Dendritic cell treated with granulocyte-macrophage colony-stimulating factor and Interleukin-4, amounts not matched to agents 40 ng/mL and 50 ng/mL, for 4 days (primary cell): ENCODE measurements around the gene FGFR4.
A peak's percentile ranks its signal among the peaks of the same experiment; 100 is the strongest.
"Not testable (repeated sequence)": the region's sequence is repeated elsewhere in the genome, so short reads cannot be mapped to it uniquely, and the experiment has no call there.

ENCODE experiments used
- H3K27ac Mint-ChIP-seq: one replicate; pipeline ENCODE4 v1.8.0; 2022; ENCODE audit warnings: mild to moderate bottlenecking, mixed read lengths
- H3K27me3 Mint-ChIP-seq: one replicate; pipeline ENCODE4 v1.8.0; 2022; ENCODE audit warnings: mild to moderate bottlenecking, mixed read lengths
- H3K36me3 Mint-ChIP-seq: one replicate; pipeline ENCODE4 v1.8.0; 2022; ENCODE audit warnings: low read depth, mixed read lengths
- H3K4me1 Mint-ChIP-seq: one replicate; pipeline ENCODE4 v1.8.0; 2022; ENCODE audit warnings: low read depth, mixed read lengths
- H3K4me3 Mint-ChIP-seq: one replicate; pipeline ENCODE4 v1.8.0; 2022; ENCODE audit warnings: mild to moderate bottlenecking, moderate library complexity, mixed read lengths
- H3K9me3 Mint-ChIP-seq: one replicate; pipeline ENCODE4 v1.8.0; 2022; ENCODE audit warnings: mixed read lengths
- intact Hi-C: fragments of 100-400 bp; cut with micrococcal nuclease; formaldehyde crosslinking; loops from one replicate; pipeline ENCODE4 v1.15.0; 2022

The FGFR4 gene

GRCh38 chr5:177086654-177087397 is at the start of gene FGFR4:
FGFR4 (plus strand) TSS chr5:177086915; CDS start chr5:177089603, 2,688 bp downstream.
- H3K9me3 Mint-ChIP-seq: no peaks in the 10 kb centered on the region
- intact Hi-C loops: no loop called here
- H3K36me3 Mint-ChIP-seq: no peaks in the 10 kb centered on the region
- peaks cover 11% of the 10 kb centered on the region for H3K4me1 Mint-ChIP-seq
- H3K27me3 Mint-ChIP-seq: peaks cover 41% of the 10 kb centered on the region
- H3K27ac Mint-ChIP-seq: no peak within 1 kb of the TSS
- H3K4me3 Mint-ChIP-seq: peak within 1 kb of the TSS; percentile 66

- Mint-ChIP-seq H3K9me3 (no peaks in the 10 kb centered on the region), H3K27ac (no peak overlapping the region), H3K36me3 (peaks cover 15% of the 10 kb centered on the region), H3K4me3 (no peak overlapping the region), H3K27me3 (no peaks in the 10 kb centered on the region), H3K4me1 (no peaks in the 10 kb centered on the region)
- intact Hi-C loops: no loop called here
These were observed 49.8 kb upstream of the FGFR4 start for GRCh38 chr5:177036921-177037320.

- H3K9me3 Mint-ChIP-seq: no peaks in the 10 kb centered on the region
- H3K36me3 Mint-ChIP-seq: peaks cover 43% of the 10 kb centered on the region
- no peak overlapping the region for H3K27ac Mint-ChIP-seq
- intact Hi-C loops: no loop called here
- no peaks in the 10 kb centered on the region for H3K4me1 Mint-ChIP-seq
- H3K4me3 Mint-ChIP-seq: no peak overlapping the region
- H3K27me3 Mint-ChIP-seq: no peaks in the 10 kb centered on the region
These were observed 45.8 kb upstream of the FGFR4 start for GRCh38 chr5:177040814-177041420.

GRCh38 chr5:177041936-177042335 is 44.8 kb upstream of the FGFR4 start:
- Mint-ChIP-seq H3K4me1 (no peaks in the 10 kb centered on the region), H3K9me3 (no peaks in the 10 kb centered on the region), H3K4me3 (no peak overlapping the region), H3K27ac (no peak overlapping the region), H3K36me3 (peaks cover 44% of the 10 kb centered on the region), H3K27me3 (no peaks in the 10 kb centered on the region)
- intact Hi-C loops: no loop called here

- H3K27me3 Mint-ChIP-seq: no peaks in the 10 kb centered on the region
- intact Hi-C loops: no loop called here
- peaks cover 56% of the 10 kb centered on the region for H3K36me3 Mint-ChIP-seq
- no peaks in the 10 kb centered on the region for H3K4me1 Mint-ChIP-seq
- no peak overlapping the region for H3K4me3 Mint-ChIP-seq
- H3K9me3 Mint-ChIP-seq: no peaks in the 10 kb centered on the region
- H3K27ac Mint-ChIP-seq: no peak overlapping the region
These were observed 43.6 kb upstream of the FGFR4 start for GRCh38 chr5:177043114-177043513.

- no peak overlapping the region for H3K4me3 Mint-ChIP-seq
- H3K27me3 Mint-ChIP-seq: no peaks in the 10 kb centered on the region
- intact Hi-C loops: no loop called here
- no peaks in the 10 kb centered on the region for H3K9me3 Mint-ChIP-seq
- H3K36me3 Mint-ChIP-seq: peaks cover 64% of the 10 kb centered on the region
- H3K4me1 Mint-ChIP-seq: no peaks in the 10 kb centered on the region
- no peak overlapping the region for H3K27ac Mint-ChIP-seq
These were observed 42.8 kb upstream of the FGFR4 start for GRCh38 chr5:177043958-177044357.

GRCh38 chr5:177044641-177045040 is 42.1 kb upstream of the FGFR4 start:
- Mint-ChIP-seq H3K4me3 (no peak overlapping the region), H3K4me1 (no peaks in the 10 kb centered on the region), H3K9me3 (no peaks in the 10 kb centered on the region), H3K36me3 (peaks cover 71% of the 10 kb centered on the region), H3K27ac (no peak overlapping the region), H3K27me3 (no peaks in the 10 kb centered on the region)
- intact Hi-C loops: no loop called here

- intact Hi-C loops: no loop called here
- H3K4me1 Mint-ChIP-seq: no peaks in the 10 kb centered on the region
- no peak overlapping the region for H3K4me3 Mint-ChIP-seq
- no peaks in the 10 kb centered on the region for H3K27me3 Mint-ChIP-seq
- peaks cover 80% of the 10 kb centered on the region for H3K36me3 Mint-ChIP-seq
- H3K27ac Mint-ChIP-seq: no peak overlapping the region
- no peaks in the 10 kb centered on the region for H3K9me3 Mint-ChIP-seq
These were observed 41.1 kb upstream of the FGFR4 start for GRCh38 chr5:177045631-177046030.

- H3K4me3 Mint-ChIP-seq, H3K4me1 Mint-ChIP-seq, H3K27ac Mint-ChIP-seq, H3K9me3 Mint-ChIP-seq, H3K27me3 Mint-ChIP-seq, intact Hi-C loops: not testable (repeated sequence)
- peaks cover 80% of the 10 kb centered on the region for H3K36me3 Mint-ChIP-seq
These were observed 38.2 kb upstream of the FGFR4 start for GRCh38 chr5:177048531-177048930.

GRCh38 chr5:177049285-177049684 is 37.4 kb upstream of the FGFR4 start:
- H3K4me1 Mint-ChIP-seq: no peaks in the 10 kb centered on the region
- intact Hi-C loops: no loop called here
- H3K27me3 Mint-ChIP-seq: no peaks in the 10 kb centered on the region
- H3K27ac Mint-ChIP-seq: no peak overlapping the region
- H3K36me3 Mint-ChIP-seq: peaks cover 73% of the 10 kb centered on the region
- no peaks in the 10 kb centered on the region for H3K9me3 Mint-ChIP-seq
- no peak overlapping the region for H3K4me3 Mint-ChIP-seq

GRCh38 chr5:177064500-177065277 is 22.0 kb upstream of the FGFR4 start:
- no peaks in the 10 kb centered on the region for H3K27me3 Mint-ChIP-seq
- intact Hi-C loops: no loop called here
- H3K27ac Mint-ChIP-seq: no peak overlapping the region
- peaks cover 8% of the 10 kb centered on the region for H3K4me1 Mint-ChIP-seq
- H3K4me3 Mint-ChIP-seq: no peak overlapping the region
- H3K36me3 Mint-ChIP-seq: peaks cover 46% of the 10 kb centered on the region
- H3K9me3 Mint-ChIP-seq: no peaks in the 10 kb centered on the region

GRCh38 chr5:177065491-177065890 is 21.2 kb upstream of the FGFR4 start:
- Mint-ChIP-seq H3K9me3 (no peaks in the 10 kb centered on the region), H3K27me3 (no peaks in the 10 kb centered on the region), H3K4me3 (no peak overlapping the region), H3K27ac (no peak overlapping the region), H3K4me1 (peaks cover 8% of the 10 kb centered on the region), H3K36me3 (peaks cover 42% of the 10 kb centered on the region)
- intact Hi-C loops: no loop called here

GRCh38 chr5:177066224-177066623 is 20.5 kb upstream of the FGFR4 start:
- intact Hi-C loops: no loop called here
- H3K4me3 Mint-ChIP-seq: no peak overlapping the region
- H3K9me3 Mint-ChIP-seq: no peaks in the 10 kb centered on the region
- H3K36me3 Mint-ChIP-seq: peaks cover 42% of the 10 kb centered on the region
- no peak overlapping the region for H3K27ac Mint-ChIP-seq
- H3K4me1 Mint-ChIP-seq: peaks cover 3% of the 10 kb centered on the region
- no peaks in the 10 kb centered on the region for H3K27me3 Mint-ChIP-seq

GRCh38 chr5:177067503-177067902 is 19.2 kb upstream of the FGFR4 start:
- Mint-ChIP-seq H3K9me3 (no peaks in the 10 kb centered on the region), H3K36me3 (peaks cover 42% of the 10 kb centered on the region), H3K27ac (no peak overlapping the region), H3K4me1 (peaks cover 6% of the 10 kb centered on the region), H3K4me3 (no peak overlapping the region), H3K27me3 (no peaks in the 10 kb centered on the region)
- intact Hi-C loops: no loop called here
